HL-60 (cell line): ENCODE results near the gene CDH6.

Source experiments
- CTCF ChIP-seq: IDR thresholded peaks from one replicate; pipeline ENCODE4 v1.5.1; 2011; ENCODE audit warnings: low read length, control low read depth, inconsistent platforms; ENCODE audit not compliant: insufficient read depth
- GABPA ChIP-seq: IDR thresholded peaks from 2 replicates; pipeline ENCODE4 v1.6.1; 2012; ENCODE audit warnings: low read depth
- POLR2AphosphoS5 ChIP-seq: IDR thresholded peaks from 2 replicates; pipeline ENCODE4 v1.6.1; 2012; ENCODE audit warnings: low read depth
- REST ChIP-seq: IDR thresholded peaks from 2 replicates; pipeline ENCODE4 v1.6.1; 2012; ENCODE audit warnings: low read depth; ENCODE audit not compliant: insufficient replicate concordance

GRCh38 chr5:31372124-31372523 lies 178.6 kb downstream of the CDH6 start:
- no peak for TF ChIP-seq CTCF
- TF ChIP-seq POLR2AphosphoS5, result no peak
- TF ChIP-seq GABPA, result no peak
- no peak for TF ChIP-seq REST
